ENCODE measurements around the gene LIMCH1. TPM values are rescaled to one million over a fixed set of nuclear protein-coding genes. Genes with fewer than 3 reads are reported as not detected.
A peak's percentile ranks its signal among the peaks of the same experiment; 100 is the strongest.
"Not testable (repeated sequence)": the region's sequence is repeated elsewhere in the genome, so short reads cannot be mapped to it uniquely, and the experiment has no call there.

Gene LIMCH1, protein sequence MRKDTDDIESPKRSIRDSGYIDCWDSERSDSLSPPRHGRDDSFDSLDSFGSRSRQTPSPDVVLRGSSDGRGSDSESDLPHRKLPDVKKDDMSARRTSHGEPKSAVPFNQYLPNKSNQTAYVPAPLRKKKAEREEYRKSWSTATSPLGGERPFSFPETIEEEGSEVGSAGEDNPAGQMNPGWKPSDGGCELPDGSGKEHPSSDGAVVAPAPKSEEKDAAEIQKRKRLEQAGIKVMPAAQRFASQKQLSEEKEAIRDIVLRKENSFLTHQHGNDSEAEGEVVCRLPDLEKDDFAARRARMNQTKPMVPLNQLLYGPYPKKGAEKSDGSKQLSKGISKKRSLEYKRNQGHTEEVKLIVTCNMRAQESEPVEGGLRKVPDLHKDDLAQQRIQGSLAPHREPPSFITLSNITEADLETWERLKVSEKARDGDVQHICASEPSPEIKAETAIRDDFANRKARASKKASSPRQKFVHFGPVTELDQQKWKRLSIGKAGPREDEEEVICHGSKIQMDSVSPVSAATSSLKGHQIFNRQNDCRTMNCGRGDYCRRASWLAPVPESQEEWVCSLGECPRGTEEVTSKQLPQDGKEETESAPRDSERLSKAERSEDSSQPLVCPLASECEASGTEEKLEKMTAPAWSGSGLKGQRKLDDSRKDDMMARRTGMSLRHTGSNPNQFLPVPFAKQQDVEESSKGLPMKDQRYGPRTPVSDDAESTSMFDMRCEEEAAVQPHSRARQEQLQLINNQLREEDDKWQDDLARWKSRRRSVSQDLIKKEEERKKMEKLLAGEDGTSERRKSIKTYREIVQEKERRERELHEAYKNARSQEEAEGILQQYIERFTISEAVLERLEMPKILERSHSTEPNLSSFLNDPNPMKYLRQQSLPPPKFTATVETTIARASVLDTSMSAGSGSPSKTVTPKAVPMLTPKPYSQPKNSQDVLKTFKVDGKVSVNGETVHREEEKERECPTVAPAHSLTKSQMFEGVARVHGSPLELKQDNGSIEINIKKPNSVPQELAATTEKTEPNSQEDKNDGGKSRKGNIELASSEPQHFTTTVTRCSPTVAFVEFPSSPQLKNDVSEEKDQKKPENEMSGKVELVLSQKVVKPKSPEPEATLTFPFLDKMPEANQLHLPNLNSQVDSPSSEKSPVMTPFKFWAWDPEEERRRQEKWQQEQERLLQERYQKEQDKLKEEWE (N-terminal part only)
- polyA plus RNA-seq (2013, experiment 1 of 2) = 10.0 TPM
- 9.6 TPM for polyA plus RNA-seq (2013, experiment 2 of 2)

DNA sequence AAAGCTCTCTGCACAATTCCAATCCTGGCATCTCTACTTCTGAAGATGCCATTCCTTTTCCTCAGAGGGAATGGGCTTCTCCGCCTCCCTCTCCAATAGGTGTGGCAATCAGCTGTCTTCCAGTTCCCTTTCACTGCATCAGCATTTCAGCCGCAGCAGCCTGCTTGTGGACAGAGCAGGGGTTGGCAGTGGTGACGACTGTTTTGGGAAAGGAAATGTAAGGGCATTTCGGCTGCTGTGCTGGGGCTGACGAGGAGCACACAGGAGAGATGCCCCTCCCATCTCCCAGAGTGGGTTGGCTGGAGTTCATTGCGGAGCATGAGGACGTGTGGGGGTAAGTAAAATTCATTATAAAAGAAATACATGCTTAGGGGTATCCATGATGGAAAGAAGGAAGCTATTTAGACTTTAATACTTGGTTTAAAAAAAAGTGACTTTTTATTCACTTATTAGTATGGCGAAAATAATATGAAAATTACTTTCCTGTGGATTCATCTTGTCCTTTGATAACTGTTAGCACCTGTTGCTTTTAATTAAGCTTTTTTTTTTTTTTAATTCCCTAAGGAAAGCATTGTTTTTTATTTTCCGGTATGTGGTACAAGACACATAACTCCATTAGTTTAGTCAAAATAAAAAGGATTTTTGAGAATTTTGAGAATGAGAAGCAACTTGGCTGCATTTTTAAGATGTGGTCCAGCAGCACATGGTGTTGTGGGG, at the start of gene LIMCH1:
LIMCH1 (plus strand) TSS at position 141 of the 717 bp plus-strand sequence. CDS start 67,839 bp downstream, outside the sequence.
- no peak within 1 kb of the TSS for H3K14ac ChIP-seq (ENCODE audit: low read length)
- no peaks in the 10 kb centered on the region for H3K9me3 ChIP-seq (replicated peaks in 1 of 2; ENCODE audit: control insufficient read depth in 2 of 2, insufficient read depth in 1 of 2, low read depth in 1 of 2, low read length in 2 of 2)
- no peak within 1 kb of the TSS for H3K27ac ChIP-seq (replicated peaks; ENCODE audit: low read length)
- H3K27me3 ChIP-seq (ENCODE audit: control insufficient read depth in 3 of 3, insufficient read depth in 3 of 3, low read depth in 1 of 3, low read length in 3 of 3) = no peaks in the 10 kb centered on the region
- no peak within 1 kb of the TSS for H3K23ac ChIP-seq (ENCODE audit: low read depth, low read length, poor library complexity)
- no peaks in the 10 kb centered on the region for H3K79me1 ChIP-seq (ENCODE audit: low read depth, low read length)
- no peak within 1 kb of the TSS for H2AFZ ChIP-seq (ENCODE audit: low read length)
- no peaks in the 10 kb centered on the region for H3K36me3 ChIP-seq (replicated peaks in 1 of 2; ENCODE audit: control insufficient read depth in 2 of 2, insufficient read depth in 2 of 2, low read length in 2 of 2)
- no peak within 1 kb of the TSS for H4K91ac ChIP-seq (ENCODE audit: low read depth, low read length, poor library complexity)
- WGBS, 2 donors (ENCODE audit: extremely low coverage in 2 of 2, insufficient read length in 2 of 2, insufficient replicate concordance in 1 of 2) = no CpG with 5 or more reads among the region's 9 CpGs
- H3K4ac ChIP-seq (ENCODE audit: low read length) = no peak within 1 kb of the TSS
- no peak within 1 kb of the TSS for H3K9ac ChIP-seq (ENCODE audit: low read depth, low read length, poor library complexity)
- peak within 1 kb of the TSS; percentile 26 for H3K4me2 ChIP-seq (ENCODE audit: insufficient read depth, low read length, poor library complexity, severe bottlenecking)
- H2BK12ac ChIP-seq (ENCODE audit: low read length) = no peak within 1 kb of the TSS
- H4K8ac ChIP-seq (ENCODE audit: low read depth, low read length) = no peak within 1 kb of the TSS
- H2BK15ac ChIP-seq (ENCODE audit: low read length) = no peak within 1 kb of the TSS
- no peak for DNase-seq (ENCODE audit: low spot score)
- no peak within 1 kb of the TSS for H2AK5ac ChIP-seq (ENCODE audit: low read depth, low read length)
- no peak within 1 kb of the TSS for H2BK5ac ChIP-seq (ENCODE audit: low read length)
- H3K18ac ChIP-seq (ENCODE audit: low read length) = no peak within 1 kb of the TSS
- H3K4me3 ChIP-seq (ENCODE audit: low read length in 2 of 2) = no peak within 1 kb of the TSS
- H3K4me1 ChIP-seq (ENCODE audit: control insufficient read depth in 2 of 2, insufficient read depth in 1 of 2, low read depth in 1 of 2, low read length in 2 of 2) = peaks cover 4 to 9% of the 10 kb centered on the region in 2 donors
- H2BK120ac ChIP-seq (ENCODE audit: low read depth, low read length) = no peak within 1 kb of the TSS

DNA sequence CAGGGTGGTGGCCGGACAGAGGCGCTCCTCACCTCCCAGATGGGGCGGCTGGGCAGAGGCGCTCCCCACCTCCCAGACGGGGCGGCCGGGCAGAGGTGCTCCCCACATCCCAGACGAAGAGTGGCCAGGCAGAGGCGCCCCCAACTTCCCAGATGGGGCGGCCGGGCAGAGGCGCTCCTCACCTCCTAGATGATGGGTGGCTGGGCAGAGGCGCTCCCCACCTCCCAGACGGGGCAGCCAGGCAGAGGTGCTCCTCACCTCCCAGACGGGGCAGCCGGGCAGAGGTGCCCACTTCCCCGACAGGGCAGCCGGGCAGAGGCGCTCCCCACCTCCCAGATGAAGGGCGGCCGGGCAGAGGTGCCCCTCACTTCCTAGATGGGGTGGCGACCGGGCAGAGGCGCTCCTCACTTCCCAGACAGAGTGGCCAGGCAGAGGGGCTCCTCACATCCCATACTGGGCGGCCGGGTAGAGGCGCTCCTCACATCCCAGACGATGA, 46.8 kb upstream of the LIMCH1 start:
- not testable (repeated sequence) for H3K79me1 ChIP-seq (ENCODE audit: low read depth, low read length); H2AFZ ChIP-seq (ENCODE audit: low read length); H3K23ac ChIP-seq (ENCODE audit: low read depth, low read length, poor library complexity); H3K18ac ChIP-seq (ENCODE audit: low read length); H2BK120ac ChIP-seq (ENCODE audit: low read depth, low read length); H4K91ac ChIP-seq (ENCODE audit: low read depth, low read length, poor library complexity); H3K9me3 ChIP-seq (replicated peaks in 1 of 2; ENCODE audit: control insufficient read depth in 2 of 2, insufficient read depth in 1 of 2, low read depth in 1 of 2, low read length in 2 of 2); H3K27ac ChIP-seq (replicated peaks; ENCODE audit: low read length); H2BK15ac ChIP-seq (ENCODE audit: low read length); H3K4ac ChIP-seq (ENCODE audit: low read length); H3K36me3 ChIP-seq (replicated peaks in 1 of 2; ENCODE audit: control insufficient read depth in 2 of 2, insufficient read depth in 2 of 2, low read length in 2 of 2); H3K4me3 ChIP-seq (ENCODE audit: low read length in 2 of 2); H3K4me2 ChIP-seq (ENCODE audit: insufficient read depth, low read length, poor library complexity, severe bottlenecking); H2AK5ac ChIP-seq (ENCODE audit: low read depth, low read length); H3K14ac ChIP-seq (ENCODE audit: low read length); H3K4me1 ChIP-seq (ENCODE audit: control insufficient read depth in 2 of 2, insufficient read depth in 1 of 2, low read depth in 1 of 2, low read length in 2 of 2); H2BK5ac ChIP-seq (ENCODE audit: low read length); H3K27me3 ChIP-seq (ENCODE audit: control insufficient read depth in 3 of 3, insufficient read depth in 3 of 3, low read depth in 1 of 3, low read length in 3 of 3); H3K9ac ChIP-seq (ENCODE audit: low read depth, low read length, poor library complexity); H4K8ac ChIP-seq (ENCODE audit: low read depth, low read length); H2BK12ac ChIP-seq (ENCODE audit: low read length); DNase-seq (ENCODE audit: low spot score)
- WGBS, 2 donors (ENCODE audit: extremely low coverage in 2 of 2, insufficient read length in 2 of 2, insufficient replicate concordance in 1 of 2) = no CpG with 5 or more reads among the region's 28 CpGs

DNA sequence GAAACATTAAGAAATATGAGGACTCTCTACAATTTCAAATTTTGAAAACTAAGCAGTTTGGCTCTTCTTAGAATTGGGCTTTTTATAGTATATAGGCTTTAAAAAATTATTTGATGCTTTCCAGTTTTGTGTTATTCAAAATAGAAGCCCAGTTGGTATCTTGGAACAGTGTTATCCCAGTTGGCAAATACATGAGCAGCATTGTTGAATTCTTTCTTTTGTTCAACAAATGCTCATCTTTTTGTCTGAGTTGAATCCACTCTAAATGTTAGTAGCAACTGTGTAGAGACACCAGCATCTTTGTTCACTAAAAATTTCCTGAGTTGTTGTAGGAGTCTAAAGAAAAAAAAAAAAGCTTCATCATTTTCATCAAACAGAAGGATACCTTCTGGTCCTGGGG, 41.0 kb upstream of the LIMCH1 start:
- Histone ChIP-seq H2BK120ac (ENCODE audit: low read depth, low read length) (no peak overlapping the region), H3K4me1 (ENCODE audit: control insufficient read depth in 2 of 2, insufficient read depth in 1 of 2, low read depth in 1 of 2, low read length in 2 of 2) (no peaks in the 10 kb centered on the region), H3K23ac (ENCODE audit: low read depth, low read length, poor library complexity) (no peak overlapping the region), H3K36me3 (replicated peaks in 1 of 2; ENCODE audit: control insufficient read depth in 2 of 2, insufficient read depth in 2 of 2, low read length in 2 of 2) (no peaks in the 10 kb centered on the region), H4K91ac (ENCODE audit: low read depth, low read length, poor library complexity) (no peak overlapping the region), H2AK5ac (ENCODE audit: low read depth, low read length) (no peak overlapping the region), H2BK15ac (ENCODE audit: low read length) (no peak overlapping the region), H3K9ac (ENCODE audit: low read depth, low read length, poor library complexity) (no peak overlapping the region), H3K18ac (ENCODE audit: low read length) (no peak overlapping the region), H3K4me3 (ENCODE audit: low read length in 2 of 2) (no peak overlapping the region), H3K14ac (ENCODE audit: low read length) (no peak overlapping the region), H3K4ac (ENCODE audit: low read length) (no peak overlapping the region), H2BK5ac (ENCODE audit: low read length) (no peak overlapping the region), H3K27me3 (ENCODE audit: control insufficient read depth in 3 of 3, insufficient read depth in 3 of 3, low read depth in 1 of 3, low read length in 3 of 3) (no peaks in the 10 kb centered on the region), H3K4me2 (ENCODE audit: insufficient read depth, low read length, poor library complexity, severe bottlenecking) (no peak overlapping the region), H3K27ac (replicated peaks; ENCODE audit: low read length) (no peak overlapping the region), H4K8ac (ENCODE audit: low read depth, low read length) (no peak overlapping the region), H2AFZ (ENCODE audit: low read length) (no peak overlapping the region), H3K9me3 (replicated peaks in 1 of 2; ENCODE audit: control insufficient read depth in 2 of 2, insufficient read depth in 1 of 2, low read depth in 1 of 2, low read length in 2 of 2) (no peaks in the 10 kb centered on the region), H2BK12ac (ENCODE audit: low read length) (no peak overlapping the region), H3K79me1 (ENCODE audit: low read depth, low read length) (no peaks in the 10 kb centered on the region)
- no peak for DNase-seq (ENCODE audit: low spot score)
